Measurements from ENCODE around the gene KCNK16.

DNA sequence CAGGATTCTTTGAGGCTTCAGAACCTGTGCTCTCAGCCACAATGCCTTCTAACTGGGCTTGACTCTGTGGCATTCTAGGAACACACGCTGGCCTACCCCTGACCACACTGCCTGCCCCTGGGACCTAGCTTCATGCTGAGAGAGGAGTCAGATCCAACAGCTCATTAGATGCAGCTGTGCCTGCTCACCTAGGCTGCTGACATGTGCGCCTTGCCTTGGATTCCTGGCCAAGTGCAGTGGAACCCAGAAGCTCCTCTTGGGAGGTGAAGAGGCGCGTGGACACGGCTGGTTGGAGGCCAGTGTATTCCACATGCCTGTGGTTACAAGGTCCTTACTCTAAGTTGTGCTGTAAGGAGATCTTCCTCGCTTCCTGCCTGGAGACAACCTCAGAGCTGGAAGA lies 24.7 kb upstream of the KCNK16 start:
- TF ChIP-seq, protein P1, sequence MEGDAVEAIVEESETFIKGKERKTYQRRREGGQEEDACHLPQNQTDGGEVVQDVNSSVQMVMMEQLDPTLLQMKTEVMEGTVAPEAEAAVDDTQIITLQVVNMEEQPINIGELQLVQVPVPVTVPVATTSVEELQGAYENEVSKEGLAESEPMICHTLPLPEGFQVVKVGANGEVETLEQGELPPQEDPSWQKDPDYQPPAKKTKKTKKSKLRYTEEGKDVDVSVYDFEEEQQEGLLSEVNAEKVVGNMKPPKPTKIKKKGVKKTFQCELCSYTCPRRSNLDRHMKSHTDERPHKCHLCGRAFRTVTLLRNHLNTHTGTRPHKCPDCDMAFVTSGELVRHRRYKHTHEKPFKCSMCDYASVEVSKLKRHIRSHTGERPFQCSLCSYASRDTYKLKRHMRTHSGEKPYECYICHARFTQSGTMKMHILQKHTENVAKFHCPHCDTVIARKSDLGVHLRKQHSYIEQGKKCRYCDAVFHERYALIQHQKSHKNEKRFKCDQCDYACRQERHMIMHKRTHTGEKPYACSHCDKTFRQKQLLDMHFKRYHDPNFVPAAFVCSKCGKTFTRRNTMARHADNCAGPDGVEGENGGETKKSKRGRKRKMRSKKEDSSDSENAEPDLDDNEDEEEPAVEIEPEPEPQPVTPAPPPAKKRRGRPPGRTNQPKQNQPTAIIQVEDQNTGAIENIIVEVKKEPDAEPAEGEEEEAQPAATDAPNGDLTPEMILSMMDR (IDR thresholded peaks at IDR 0.05) = no peak
- no peak for TF ChIP-seq POLR2A (IDR thresholded peaks at IDR 0.05)

Data from heart left ventricle (tissue), 13 donors.